ENCODE results near the gene HIC2.
"Not testable (repeated sequence)": the region's sequence is repeated elsewhere in the genome, so short reads cannot be mapped to it uniquely, and the experiment has no call there.

DNA sequence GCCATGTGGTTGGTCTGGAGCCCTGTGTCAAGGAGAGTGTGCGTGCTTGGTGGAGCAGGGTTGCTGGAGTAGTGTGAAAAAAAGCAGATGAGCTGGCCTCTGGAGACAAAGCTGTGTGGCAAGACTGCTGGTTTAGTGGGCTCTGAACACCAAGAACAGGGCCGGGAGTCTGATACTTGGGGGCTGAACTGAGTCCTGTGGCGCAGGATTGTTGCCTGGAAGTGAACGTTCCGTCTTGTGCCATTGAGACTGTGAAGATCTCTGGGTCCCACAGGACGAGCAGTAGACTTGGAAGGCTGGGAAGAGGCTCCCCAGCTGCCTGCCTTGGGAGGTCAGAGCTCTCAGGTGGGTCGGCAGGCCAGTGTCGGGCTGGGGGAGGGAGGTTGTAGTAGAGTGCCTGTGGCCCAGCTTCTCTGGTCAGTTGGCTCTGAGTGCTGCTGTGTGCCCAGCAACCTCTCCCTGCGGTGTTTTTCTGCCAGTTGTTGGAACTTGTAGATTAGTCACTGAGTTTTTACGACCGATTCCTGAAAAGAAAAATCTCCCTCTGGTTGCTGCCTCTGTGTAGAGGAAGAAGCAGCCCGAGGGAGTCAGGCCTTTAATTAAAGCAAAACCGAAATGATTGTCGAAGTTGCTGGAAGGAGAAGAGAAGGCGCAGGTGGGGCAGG is 1.9 kb downstream of the HIC2 start:
- TF ChIP-seq, protein P1, sequence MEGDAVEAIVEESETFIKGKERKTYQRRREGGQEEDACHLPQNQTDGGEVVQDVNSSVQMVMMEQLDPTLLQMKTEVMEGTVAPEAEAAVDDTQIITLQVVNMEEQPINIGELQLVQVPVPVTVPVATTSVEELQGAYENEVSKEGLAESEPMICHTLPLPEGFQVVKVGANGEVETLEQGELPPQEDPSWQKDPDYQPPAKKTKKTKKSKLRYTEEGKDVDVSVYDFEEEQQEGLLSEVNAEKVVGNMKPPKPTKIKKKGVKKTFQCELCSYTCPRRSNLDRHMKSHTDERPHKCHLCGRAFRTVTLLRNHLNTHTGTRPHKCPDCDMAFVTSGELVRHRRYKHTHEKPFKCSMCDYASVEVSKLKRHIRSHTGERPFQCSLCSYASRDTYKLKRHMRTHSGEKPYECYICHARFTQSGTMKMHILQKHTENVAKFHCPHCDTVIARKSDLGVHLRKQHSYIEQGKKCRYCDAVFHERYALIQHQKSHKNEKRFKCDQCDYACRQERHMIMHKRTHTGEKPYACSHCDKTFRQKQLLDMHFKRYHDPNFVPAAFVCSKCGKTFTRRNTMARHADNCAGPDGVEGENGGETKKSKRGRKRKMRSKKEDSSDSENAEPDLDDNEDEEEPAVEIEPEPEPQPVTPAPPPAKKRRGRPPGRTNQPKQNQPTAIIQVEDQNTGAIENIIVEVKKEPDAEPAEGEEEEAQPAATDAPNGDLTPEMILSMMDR (conservative IDR thresholded peaks at IDR 0.05; ENCODE audit: low read length), result not testable (repeated sequence)
- not testable (repeated sequence) for TF ChIP-seq EZH2phosphoT487 (IDR thresholded peaks at IDR 0.05; ENCODE audit: borderline replicate concordance, low read depth, low read length)

Measured in OCI-LY7 (cell line).